Stimulated activated naive CD8-positive, alpha-beta T cell treated with anti-CD3 and anti-CD28 coated beads, Interleukin-15, Interleukin-2, amounts not matched to agents 100 U/mL and 50 U/mL, for 24 hours (primary cell): ENCODE measurements around the gene TUBB4A.

Source experiments
- ATAC-seq: fragments of 150-1000 bp; cut with Tn5 transposase; one replicate; pipeline ENCODE4 v1.10.0; 2021
- DNase-seq: peaks from one replicate; pipeline ENCODE4 v3.0.0; 2021

Gene TUBB4A

DNA sequence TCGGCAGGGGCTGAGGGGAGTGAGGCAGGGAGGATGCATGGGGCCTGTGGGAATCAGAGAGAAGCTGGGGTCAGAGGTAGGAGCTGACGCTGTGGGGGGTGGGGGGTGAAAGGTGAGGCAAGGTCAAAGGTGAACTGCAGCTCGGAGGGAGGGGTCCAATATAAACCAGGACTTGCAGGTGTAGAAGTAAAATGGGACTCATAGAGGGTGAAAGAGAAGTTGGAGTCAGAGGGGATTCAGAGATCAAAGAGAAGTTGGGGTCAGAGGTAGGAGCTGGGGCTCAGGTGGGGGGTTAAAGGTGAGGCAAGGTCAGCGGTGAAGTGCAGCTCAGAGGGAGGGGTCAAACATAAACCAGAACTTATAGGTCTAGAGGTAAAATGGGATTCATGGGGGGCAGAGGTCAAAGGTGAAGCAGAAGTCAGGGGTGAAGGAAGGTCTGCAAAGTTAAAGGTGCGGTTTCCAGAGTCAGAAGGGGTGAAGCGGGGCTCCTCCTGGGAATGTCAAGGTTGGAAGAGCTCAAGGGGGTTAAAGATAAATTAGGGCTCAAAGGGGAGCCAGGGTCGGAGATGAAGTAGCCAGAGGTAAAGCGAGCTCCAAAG is 7.6 kb downstream of the TUBB4A start:
- ATAC-seq (no peak), DNase-seq (no peak)

- ATAC-seq, result no peak
- DNase-seq, result no peak
Measured at GRCh38 chr19:6491802-6492592, 10.1 kb downstream of the TUBB4A start.

GRCh38 chr19:6490134-6490533 is 12.0 kb downstream of the TUBB4A start:
- DNase-seq (no peak), ATAC-seq (no peak)

DNA sequence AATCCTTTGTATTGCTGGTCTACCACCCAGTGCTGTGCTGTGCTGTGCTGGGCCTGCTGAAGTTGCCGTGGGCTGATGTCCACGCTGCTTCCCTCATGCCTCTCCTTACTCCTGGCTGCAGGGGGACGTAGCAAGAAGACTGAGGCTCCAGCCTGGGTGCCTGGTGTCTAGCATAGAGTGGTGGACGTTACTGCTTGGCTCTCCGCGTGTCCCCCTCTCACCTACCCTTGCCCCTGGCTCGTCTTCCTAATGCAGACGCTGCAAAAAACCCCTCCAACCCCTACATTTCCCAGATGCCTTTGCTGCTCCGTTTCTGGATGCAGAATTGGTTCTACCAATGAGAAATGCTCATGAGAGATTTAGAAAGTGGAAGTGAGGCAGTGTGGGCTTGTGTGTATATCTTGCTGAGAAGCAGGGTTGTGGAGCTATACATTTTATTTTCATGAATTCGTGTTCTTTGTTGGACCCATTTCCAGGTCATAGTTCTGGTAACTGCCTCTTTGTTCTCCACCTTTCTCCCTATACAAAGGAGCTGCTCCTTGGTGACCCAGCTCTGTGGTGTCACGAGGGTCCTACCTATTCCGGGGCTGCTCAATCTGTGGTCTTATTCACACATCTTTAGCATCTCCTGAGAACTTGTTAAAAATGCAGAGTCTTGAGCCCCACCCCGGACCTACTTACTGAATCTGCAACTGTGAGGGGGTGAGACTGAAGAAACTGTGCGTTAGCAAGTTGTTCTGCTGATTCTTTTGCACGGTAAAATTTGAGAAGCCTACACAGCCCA is 12.6 kb downstream of the TUBB4A start:
- ATAC-seq (peak; percentile 77), DNase-seq (no peak)

DNA sequence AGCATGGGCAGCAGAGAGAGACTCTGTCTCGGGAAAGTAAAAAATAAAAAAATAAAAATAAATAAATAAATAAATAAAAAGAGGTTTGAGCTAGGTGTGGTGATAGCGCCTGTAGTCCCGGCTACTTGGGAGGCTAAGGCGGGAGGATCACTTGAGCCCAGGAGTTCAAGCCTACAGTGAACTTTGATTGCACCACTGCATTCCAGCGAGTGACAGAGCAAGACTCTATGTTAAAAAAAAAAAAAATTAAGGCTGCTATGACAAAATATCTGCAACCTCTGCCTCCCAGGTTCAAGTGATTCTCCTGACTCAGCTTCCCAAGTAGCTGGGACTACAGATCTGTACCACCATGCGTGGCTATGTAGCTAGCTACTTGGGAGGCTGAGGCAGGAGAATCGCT is 17.3 kb downstream of the TUBB4A start:
- ATAC-seq (no peak), DNase-seq (no peak)

DNA sequence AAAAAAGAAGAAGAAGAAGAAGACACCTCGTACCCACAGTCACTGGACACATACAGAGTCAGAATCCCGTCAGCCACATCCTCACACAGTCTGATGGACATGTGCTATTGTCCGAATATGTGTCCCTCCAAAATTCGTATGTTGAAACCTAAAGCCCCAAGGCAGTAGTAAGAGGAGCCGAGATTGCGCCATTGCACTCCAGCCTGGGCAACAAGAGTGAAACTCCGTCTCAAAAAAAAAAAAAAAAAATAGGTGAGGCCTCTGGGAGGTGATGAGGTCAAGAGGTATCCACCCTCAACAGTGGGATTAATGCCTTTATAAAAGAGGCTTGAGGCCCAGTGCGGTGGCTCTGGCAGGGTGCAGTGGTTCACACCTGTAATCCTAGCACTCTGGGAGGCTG is 17.9 kb downstream of the TUBB4A start:
- DNase-seq, result no peak
- ATAC-seq, result no peak

DNA sequence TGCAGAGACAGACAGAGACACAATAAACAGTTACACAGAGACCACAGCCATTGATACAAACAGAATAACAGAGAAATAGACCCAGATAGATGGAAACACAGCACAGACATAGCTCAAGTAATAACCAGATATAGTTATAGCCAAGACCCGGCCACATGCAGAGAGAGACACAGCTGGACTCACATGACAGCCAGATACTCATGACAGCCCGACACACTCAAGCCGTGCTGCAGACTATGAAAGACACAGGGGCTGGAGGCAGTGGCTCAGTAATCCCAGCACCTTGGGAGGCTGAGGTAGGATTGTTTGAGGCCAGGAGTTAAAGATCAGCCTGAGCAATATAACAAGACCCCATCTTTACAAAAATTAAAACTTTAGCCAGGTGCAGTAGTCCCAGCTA is 18.9 kb downstream of the TUBB4A start:
- ATAC-seq, result no peak
- DNase-seq, result no peak

GRCh38 chr19:6482343-6482686 is 19.8 kb downstream of the TUBB4A start:
- ATAC-seq (no peak), DNase-seq (peak; percentile 16)

- DNase-seq (peak; percentile 78), ATAC-seq (peak; percentile 84)
Measured at GRCh38 chr19:6481541-6482342, 20.4 kb downstream of the TUBB4A start, which contains the start of gene DENND1C. DENND1C (minus strand) TSS chr19:6481787; CDS start chr19:6481695, 92 bp downstream.

- peak; percentile 22 for ATAC-seq
- DNase-seq, result peak; percentile 41
Measured at GRCh38 chr19:6480848-6481415, 21.2 kb downstream of the TUBB4A start.

DNA sequence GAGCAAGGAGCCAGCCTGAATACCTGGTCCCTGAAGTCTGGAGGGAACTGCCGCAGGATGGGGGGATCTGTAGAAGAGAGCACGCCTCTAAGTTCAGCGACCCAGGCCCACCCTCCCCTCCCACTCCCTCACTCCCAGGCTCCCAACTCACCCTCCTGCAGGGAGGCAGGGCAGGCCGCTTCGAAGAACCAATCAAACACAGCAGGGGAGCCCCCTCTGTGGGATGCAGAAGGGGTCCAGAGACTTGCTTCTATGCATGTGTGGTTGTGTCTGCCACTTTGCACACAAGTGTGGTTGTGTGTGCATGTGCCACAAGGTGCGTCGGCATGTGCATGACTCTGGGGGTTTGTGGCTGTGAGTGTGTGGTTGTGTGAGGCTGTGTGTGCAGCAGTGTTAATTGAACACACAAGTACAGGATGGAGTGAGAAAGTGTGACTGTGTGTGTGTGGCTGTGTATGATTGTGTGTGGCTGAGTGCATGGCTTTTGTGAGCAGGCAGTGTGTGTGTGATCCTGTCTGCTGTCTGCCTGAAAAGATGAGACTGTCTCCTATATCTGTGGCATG is 22.2 kb downstream of the TUBB4A start:
- ATAC-seq, result no peak
- no peak for DNase-seq

DNA sequence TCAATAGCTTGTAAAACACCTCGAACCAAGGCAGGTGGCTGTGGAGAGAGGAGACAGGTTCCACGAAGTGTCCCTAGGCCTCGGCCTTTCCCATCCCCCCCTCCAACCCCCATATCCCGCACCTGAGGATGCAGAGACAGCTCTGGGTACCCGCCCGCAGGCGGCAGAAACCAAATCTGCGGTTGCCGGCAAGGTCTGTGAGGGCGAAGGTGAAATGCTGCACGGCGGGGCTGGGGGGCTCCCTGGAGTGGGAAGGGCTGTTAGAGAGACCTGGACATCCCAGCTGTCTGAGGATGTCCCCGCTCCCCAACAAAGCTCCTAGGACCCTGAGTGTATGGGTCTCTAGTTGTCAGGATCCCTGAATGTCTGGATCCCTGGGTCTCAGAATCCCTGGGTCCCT is 23.3 kb downstream of the TUBB4A start:
- ATAC-seq, result no peak
- DNase-seq, result no peak

GRCh38 chr19:6476896-6477431 is 25.1 kb downstream of the TUBB4A start:
- no peak for ATAC-seq
- DNase-seq, result no peak

DNA sequence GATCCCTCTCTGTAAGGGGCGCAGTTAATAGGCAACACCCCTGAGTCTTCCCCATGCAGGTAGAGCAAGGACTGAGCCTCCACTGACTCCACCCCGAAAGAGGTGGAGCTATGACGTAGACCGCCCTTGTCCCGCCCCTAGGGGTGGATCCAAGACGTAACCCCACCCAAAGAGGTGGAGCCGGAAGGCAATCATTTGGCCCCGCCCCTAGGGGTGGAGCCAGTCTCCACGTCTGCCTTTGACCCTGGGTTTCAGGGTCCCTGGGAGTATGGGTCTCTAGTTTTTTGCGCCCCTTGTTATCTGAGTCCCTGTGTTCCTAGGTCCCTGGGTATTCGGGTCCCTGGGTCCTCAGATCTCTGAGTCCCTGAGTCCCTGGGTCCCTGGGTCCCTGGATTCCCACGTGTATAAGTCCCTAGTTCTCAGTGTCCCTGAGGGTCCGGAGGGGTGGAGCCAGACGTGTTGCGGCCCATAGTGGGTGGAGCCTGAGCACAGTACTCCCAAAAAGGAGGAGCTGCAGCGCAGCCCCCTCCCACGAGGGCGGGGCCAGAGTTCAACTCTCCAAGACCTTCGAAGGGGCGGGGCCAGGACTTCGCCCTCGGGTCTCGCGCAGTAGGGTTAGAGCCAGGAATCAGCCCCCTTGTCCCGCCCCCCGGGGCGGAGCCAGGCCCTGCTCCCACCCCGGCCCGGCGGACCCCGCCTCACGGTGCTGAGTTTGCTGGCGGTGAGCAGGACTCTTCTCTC is 25.8 kb downstream of the TUBB4A start:
- DNase-seq (peak; percentile 77), ATAC-seq (peak; percentile 80)

DNA sequence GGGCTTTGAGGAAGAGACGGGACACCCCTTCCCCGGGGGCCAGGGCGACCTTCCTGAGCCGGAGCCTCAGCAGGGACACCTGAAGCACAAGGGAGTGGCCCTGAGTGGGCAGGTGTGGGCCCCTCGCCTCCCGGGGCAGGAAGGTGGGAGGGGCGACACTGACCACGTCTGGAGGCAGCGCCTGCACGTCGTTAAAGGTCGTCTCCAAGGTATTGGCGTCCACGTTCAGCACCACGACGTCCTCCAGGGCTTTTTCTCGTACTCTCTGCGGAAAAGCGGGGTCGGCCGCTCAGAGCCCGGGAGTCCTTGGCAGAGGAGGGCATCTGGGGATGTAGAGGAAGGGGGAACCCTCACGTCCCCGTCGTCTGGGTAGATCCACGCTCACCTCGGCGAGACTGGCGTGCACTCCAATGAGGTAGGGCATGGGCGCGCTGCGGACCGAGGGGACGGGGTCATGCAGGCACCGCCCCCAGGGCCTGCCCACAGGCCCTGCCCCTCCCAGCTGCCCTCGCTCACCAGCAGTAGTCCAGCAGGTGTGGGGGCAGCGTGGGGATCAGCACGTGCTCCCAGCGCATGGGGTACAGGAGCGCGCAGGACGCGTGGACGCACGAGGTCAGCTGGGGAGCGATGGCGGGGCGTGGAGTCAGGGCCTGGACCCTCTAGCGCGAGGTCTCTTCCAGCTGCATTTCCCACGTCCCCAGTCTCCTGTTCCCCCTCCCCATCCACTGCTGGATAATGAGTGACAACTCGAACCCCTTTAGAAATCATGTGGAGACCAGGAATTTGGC is 26.6 kb downstream of the TUBB4A start:
- no peak for DNase-seq
- ATAC-seq, result no peak

GRCh38 chr19:6473647-6474046 is 28.5 kb downstream of the TUBB4A start:
- DNase-seq (no peak), ATAC-seq (no peak)

- no peak for ATAC-seq
- DNase-seq, result no peak
Measured at GRCh38 chr19:6472713-6473112, 29.4 kb downstream of the TUBB4A start.

GRCh38 chr19:6471076-6471475 is 31.0 kb downstream of the TUBB4A start:
- DNase-seq, result no peak
- ATAC-seq, result no peak

- ATAC-seq (no peak), DNase-seq (no peak)
Measured at GRCh38 chr19:6470173-6470572, 31.9 kb downstream of the TUBB4A start.

DNA sequence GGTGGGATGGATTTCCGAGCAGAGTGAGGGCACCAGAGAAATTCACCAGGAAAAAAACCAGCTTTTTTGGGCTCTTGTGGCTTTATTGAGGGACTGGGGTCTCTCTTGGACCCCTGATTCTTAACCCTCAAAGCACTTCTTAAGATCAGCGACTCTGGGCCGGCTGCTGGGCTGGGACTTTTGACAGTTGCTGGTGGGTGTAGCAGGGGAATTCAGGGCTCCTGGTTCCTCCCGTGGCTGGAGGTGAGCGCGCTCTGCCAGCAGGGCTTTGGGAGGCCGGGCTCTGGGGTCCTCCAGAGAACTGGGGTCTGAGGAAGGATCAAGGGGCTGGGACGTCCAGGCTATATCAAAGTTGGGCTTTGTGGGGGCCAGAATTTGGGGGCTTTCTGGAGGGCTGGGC is 34.7 kb downstream of the TUBB4A start:
- ATAC-seq (no peak), DNase-seq (no peak)
